Ovary (tissue), 9 donors: ENCODE data around the gene DROSHA. TPM values are rescaled to one million over a fixed set of nuclear protein-coding genes. Genes with fewer than 3 reads are reported as not detected.

ENCODE experiments used
- DNase-seq, 5 donors: peaks; one replicate each; pipeline ENCODE4 v3.0.0-alpha.2; 2019 to 2020
- H3K27ac ChIP-seq, 2 donors: fragments of 200-600 bp; one replicate each; pipeline versions ENCODE4 v1.5.1 to v1.8.0; 2019 to 2022
- H3K27me3 ChIP-seq: fragments of 200-600 bp; one replicate; pipeline ENCODE4 v1.8.0; 2022
- H3K36me3 ChIP-seq: fragments of 200-600 bp; sonication (generic); one replicate; pipeline ENCODE4 v1.5.1; 2019
- H3K4me1 ChIP-seq: one replicate; pipeline ENCODE4 v1.8.1; 2013; ENCODE audit warnings: mild to moderate bottlenecking, moderate library complexity; ENCODE audit not compliant: insufficient read depth
- H3K4me3 ChIP-seq: fragments of 200-600 bp; sonication (generic); one replicate; pipeline ENCODE4 v1.5.1; 2017
- H3K9me3 ChIP-seq, 2 donors: fragments of 200-600 bp in 1 of 2; sonication (generic) in 1 of 2; one replicate each; pipeline versions ENCODE4 v1.5.1 to v1.8.1; 2013 to 2019; ENCODE audit warnings: mild to moderate bottlenecking in 1 of 2, moderate library complexity in 1 of 2
- EP300 ChIP-seq: sonication (generic); formaldehyde crosslinking; IDR thresholded peaks from one replicate; pipeline ENCODE4 v1.6.1; 2017; ENCODE audit warnings: antibody characterized with exemption
- POLR2A ChIP-seq: fragments of 450-650 bp; IDR thresholded peaks from one replicate; pipeline ENCODE4 v1.6.1; 2017; ENCODE audit warnings: antibody characterized with exemption, mild to moderate bottlenecking, moderate library complexity
- WGBS, 3 donors: extraction: QIAGEN DNeasy Blood & Tissue Kit in 1 of 3; methylation state at CpG; one replicate each; pipeline versions ENCODE4 v1.1.5 to v1.1.7; 2013 to 2017; 5-methylcytosine and 5-hydroxymethylcytosine counted together
- intact Hi-C, 4 donors: fragments of 100-400 bp; cut with DNase I; formaldehyde crosslinking; loops; one replicate each; pipeline versions ENCODE4 v1.11.0 to v1.15.1; 2022 to 2023
- polyA plus RNA-seq, 2 donors: library from polyadenylated mRNA; stranded (reverse); fragments of 200-250 nt in 1 of 2; fragments of 350-450 nt in 1 of 2; fragmentation: Illumina TruSeq in 1 of 2; extraction: RNeasy Lipid Tissue Mini Kit (QIAGEN cat#74804) in 1 of 2; gene quantifications; one replicate each; pipeline ENCODE4 v1.2.3, GENCODE V29; 2013 to 2014
- total RNA-seq, 7 donors: library from RNA; depleted of rRNA in 2 of 7; stranded (reverse); fragments of >200 nt in 2 of 7; fragmentation: NEBNext Ultra II Directional in 3 of 7; extraction: Animal tissue kit (Norgen Biotek cat#: 25700) in 3 of 7; gene quantifications; one replicate each; pipeline versions ENCODE4 v1.1.0 to v1.2.4, GENCODE V29; 2016 to 2023
- TF ChIP-seq, protein P1 (sequence below), 3 donors: fragments of 450-650 bp in 2 of 3; fragments of 200-600 bp in 1 of 3; IDR thresholded peaks; one replicate each; pipeline versions ENCODE4 v1.5.1 to v1.8.0; 2016 to 2022; ENCODE audit warnings: antibody characterized with exemption in 3 of 3, mild to moderate bottlenecking in 1 of 3
- donor health status: DM: no; HTN: no; CAD: no; lungs with moderate emphysema.
- donor health status: DM: no; HTN: no; CAD: no.
- donor health status: Bipolar disorder and iron deficiency.
- donor health status: DM: yes; HTN: yes; CAD: no.
- donor health status: DM: no; HTN: no; CAD: no.
- donor health status: DM: yes; HTN: yes; CAD: no.

DROSHA gene
- total and polyA plus RNA-seq, 9 donors = 30.5 to 75.7 (median 50.3) TPM

DNA sequence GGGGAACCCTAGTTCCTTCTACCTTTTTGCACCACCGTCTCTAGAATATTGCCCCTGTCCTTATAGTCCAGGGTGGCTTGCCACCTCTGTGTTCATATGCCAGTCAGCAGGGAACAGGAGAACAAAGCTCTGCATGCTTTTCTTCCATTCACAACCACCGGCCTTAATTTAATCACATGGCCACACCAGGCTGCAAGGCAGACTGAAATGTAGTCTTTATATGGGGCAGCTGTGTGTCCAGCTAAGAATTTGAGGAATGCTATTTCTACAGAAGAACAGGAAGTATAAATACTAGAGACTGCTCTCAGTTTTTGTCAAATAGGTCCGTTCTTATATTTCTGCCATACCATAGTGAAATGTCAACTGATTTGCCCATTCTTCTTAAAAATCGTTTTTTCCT lies 6.0 kb upstream of the DROSHA start:
- intact Hi-C loops = no loop called here

DNA sequence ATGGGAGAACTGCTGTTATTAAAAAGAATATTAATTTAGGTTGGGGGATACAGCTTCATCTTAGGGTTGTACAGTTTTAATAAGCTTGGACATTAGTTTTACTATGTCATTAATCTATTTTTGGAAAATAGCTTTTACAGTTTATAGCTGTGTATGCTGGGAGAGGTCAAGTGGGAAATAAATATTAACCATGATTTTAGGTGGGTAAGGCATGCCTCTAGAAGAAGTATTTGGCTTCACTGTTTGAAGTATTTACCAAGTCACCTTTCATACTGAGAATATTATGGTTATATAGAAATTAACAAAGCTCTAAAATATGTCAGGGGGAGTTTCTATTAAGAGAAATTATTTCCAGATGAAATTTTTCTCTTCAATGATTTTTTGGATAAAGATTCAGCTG lies 5.5 kb upstream of the DROSHA start:
- Histone ChIP-seq H3K36me3 (no peaks in the 10 kb centered on the region), H3K4me1 (peaks cover 3% of the 10 kb centered on the region), H3K9me3 (no peaks in the 10 kb centered on the region), H3K27me3 (no peaks in the 10 kb centered on the region), H3K4me3 (no peak overlapping the region), H3K27ac (no peak overlapping the region)
- TF ChIP-seq, protein P1, sequence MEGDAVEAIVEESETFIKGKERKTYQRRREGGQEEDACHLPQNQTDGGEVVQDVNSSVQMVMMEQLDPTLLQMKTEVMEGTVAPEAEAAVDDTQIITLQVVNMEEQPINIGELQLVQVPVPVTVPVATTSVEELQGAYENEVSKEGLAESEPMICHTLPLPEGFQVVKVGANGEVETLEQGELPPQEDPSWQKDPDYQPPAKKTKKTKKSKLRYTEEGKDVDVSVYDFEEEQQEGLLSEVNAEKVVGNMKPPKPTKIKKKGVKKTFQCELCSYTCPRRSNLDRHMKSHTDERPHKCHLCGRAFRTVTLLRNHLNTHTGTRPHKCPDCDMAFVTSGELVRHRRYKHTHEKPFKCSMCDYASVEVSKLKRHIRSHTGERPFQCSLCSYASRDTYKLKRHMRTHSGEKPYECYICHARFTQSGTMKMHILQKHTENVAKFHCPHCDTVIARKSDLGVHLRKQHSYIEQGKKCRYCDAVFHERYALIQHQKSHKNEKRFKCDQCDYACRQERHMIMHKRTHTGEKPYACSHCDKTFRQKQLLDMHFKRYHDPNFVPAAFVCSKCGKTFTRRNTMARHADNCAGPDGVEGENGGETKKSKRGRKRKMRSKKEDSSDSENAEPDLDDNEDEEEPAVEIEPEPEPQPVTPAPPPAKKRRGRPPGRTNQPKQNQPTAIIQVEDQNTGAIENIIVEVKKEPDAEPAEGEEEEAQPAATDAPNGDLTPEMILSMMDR (IDR thresholded peaks at IDR 0.05) = no peak
- TF ChIP-seq EP300 (no peak), POLR2A (no peak)
- intact Hi-C loops = no loop called here
- no peak for DNase-seq

More for the DNA sequence above, 6.0 kb upstream of the DROSHA start:
- no peak for DNase-seq
- H3K36me3 ChIP-seq = no peaks in the 10 kb centered on the region
- no peaks in the 10 kb centered on the region for H3K9me3 ChIP-seq
- H3K27ac ChIP-seq = no peak overlapping the region
- 50 to 66% (median 55%) methylated on average over 4 of the region's 4 CpGs for WGBS, 3 donors
- TF ChIP-seq, protein P1 (IDR thresholded peaks at IDR 0.05) = no peak
- no peak for TF ChIP-seq EP300
- no peak for TF ChIP-seq POLR2A
- no peak overlapping the region for H3K4me3 ChIP-seq
- H3K4me1 ChIP-seq = peaks cover 3% of the 10 kb centered on the region
- no peaks in the 10 kb centered on the region for H3K27me3 ChIP-seq

DNA sequence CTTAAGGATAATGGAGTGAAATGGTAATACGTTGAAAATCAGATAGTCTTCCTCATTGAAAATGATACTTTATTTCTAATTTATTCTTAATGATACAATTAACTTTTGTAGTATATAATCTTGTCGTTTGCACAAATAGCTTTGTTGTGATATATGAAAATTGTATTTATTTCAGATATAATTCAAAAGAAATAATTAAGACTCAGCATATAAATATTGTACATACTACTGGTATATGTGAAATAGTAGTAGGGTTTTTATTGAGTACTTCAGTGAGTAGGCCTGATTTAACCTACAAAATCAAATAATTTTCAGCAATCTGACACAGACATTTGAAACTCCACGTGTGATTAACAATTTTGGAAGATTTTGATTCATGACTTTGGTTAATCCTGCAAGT lies 5.0 kb upstream of the DROSHA start:
- TF ChIP-seq EP300 (no peak), POLR2A (no peak)
- TF ChIP-seq, protein P1 (IDR thresholded peaks at IDR 0.05) = no peak
- Histone ChIP-seq H3K27ac (no peak overlapping the region), H3K36me3 (no peaks in the 10 kb centered on the region), H3K4me1 (peaks cover 3% of the 10 kb centered on the region), H3K9me3 (no peaks in the 10 kb centered on the region), H3K27me3 (no peaks in the 10 kb centered on the region), H3K4me3 (no peak overlapping the region)
- 83 to 88% (median 85%) methylated on average over 3 of the region's 3 CpGs for WGBS, 3 donors
- DNase-seq = no peak
- intact Hi-C loops = no loop called here

DNA sequence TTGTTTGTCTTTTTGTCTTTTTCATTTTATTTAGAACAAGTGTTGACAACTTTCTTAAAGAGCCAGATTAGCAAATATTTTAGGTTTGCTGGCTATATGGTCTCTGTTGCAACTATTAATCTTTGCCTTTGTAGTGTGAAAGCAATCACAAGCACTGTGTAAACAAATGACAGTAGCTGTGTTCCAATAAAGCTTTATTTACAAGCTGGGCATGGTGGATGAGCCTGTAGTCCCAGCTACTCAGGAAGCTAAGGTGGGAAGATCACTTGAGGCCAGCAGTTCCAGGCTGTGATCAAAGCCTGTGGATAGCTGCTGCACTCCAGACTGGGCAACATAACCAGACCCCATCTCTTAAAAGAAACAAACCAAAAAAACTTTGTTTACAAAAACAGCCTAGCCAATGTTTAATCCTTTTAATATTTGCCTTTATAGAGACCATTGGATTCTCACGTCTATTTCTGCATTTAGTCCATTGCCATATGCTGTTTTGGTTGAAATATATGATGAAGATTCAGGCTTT lies 2.7 kb upstream of the DROSHA start:
- DNase-seq = no peak
- Histone ChIP-seq H3K27ac (no peak overlapping the region), H3K27me3 (no peaks in the 10 kb centered on the region), H3K36me3 (no peaks in the 10 kb centered on the region), H3K4me1 (peaks cover 11% of the 10 kb centered on the region), H3K9me3 (no peaks in the 10 kb centered on the region), H3K4me3 (no peak overlapping the region)
- TF ChIP-seq EP300 = no peak
- TF ChIP-seq, protein P1 (IDR thresholded peaks at IDR 0.05) = no peak
- TF ChIP-seq POLR2A = no peak
- 80 to 90% (median 88%) methylated on average over 1 of the region's 1 CpG for WGBS, 3 donors
- intact Hi-C loops = no loop called here

DNA sequence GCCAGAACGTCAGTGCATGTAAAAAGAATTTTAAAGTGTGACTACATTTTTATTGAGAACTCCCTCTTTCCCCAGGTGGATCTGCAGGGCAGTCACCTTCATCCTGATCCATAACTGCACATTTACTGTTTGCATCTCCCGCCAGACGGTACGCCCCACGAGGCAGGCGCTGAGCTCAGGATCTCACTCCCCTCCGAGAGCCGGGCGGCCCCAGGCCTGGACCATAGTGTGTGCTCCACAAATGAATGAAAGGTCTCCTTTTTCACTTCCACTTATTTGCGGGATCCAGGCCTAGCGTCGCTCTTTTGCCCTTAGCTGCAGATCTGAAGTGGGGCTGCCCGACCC lies 378 bp downstream of the DROSHA start:
- peak in 2 of 5 donors; percentile 8 to 39 for DNase-seq
- Histone ChIP-seq H3K27ac (no peak overlapping the region), H3K4me1 (peaks cover 11% of the 10 kb centered on the region), H3K4me3 (peak overlapping the region; percentile 90), H3K27me3 (no peaks in the 10 kb centered on the region), H3K36me3 (no peaks in the 10 kb centered on the region), H3K9me3 (no peaks in the 10 kb centered on the region)
- TF ChIP-seq POLR2A = no peak
- TF ChIP-seq EP300 = no peak
- TF ChIP-seq, protein P1 (IDR thresholded peaks at IDR 0.05) = no peak
- intact Hi-C loops = no loop called here
- 0% methylated on average over 13 of the region's 13 CpGs for WGBS, 3 donors
